Keratinocyte (primary cell): Measurements from ENCODE around the gene DNAJC2.

ENCODE experiments used
- EZH2 ChIP-seq: IDR thresholded peaks from one replicate; pipeline ENCODE4 v1.6.1; 2012; ENCODE audit warnings: inconsistent platforms, mild to moderate bottlenecking, low read length, moderate library complexity
- TF ChIP-seq, protein P1 (sequence below), 3 experiments: IDR thresholded peaks in 1 of 3; conservative IDR thresholded peaks in 1 of 3; optimal IDR thresholded peaks in 1 of 3; 2 replicates in 2 of 3; 3 replicates in 1 of 3; pipeline versions ENCODE3 to v1.5.1; 2011; ENCODE audit warnings: low read length in 3 of 3, mild to moderate bottlenecking in 3 of 3, moderate library complexity in 2 of 3, control low read depth in 1 of 3, inconsistent platforms in 1 of 3; ENCODE audit not compliant: insufficient read depth in 2 of 3; ENCODE audit errors: extremely low read depth in 1 of 3

DNA sequence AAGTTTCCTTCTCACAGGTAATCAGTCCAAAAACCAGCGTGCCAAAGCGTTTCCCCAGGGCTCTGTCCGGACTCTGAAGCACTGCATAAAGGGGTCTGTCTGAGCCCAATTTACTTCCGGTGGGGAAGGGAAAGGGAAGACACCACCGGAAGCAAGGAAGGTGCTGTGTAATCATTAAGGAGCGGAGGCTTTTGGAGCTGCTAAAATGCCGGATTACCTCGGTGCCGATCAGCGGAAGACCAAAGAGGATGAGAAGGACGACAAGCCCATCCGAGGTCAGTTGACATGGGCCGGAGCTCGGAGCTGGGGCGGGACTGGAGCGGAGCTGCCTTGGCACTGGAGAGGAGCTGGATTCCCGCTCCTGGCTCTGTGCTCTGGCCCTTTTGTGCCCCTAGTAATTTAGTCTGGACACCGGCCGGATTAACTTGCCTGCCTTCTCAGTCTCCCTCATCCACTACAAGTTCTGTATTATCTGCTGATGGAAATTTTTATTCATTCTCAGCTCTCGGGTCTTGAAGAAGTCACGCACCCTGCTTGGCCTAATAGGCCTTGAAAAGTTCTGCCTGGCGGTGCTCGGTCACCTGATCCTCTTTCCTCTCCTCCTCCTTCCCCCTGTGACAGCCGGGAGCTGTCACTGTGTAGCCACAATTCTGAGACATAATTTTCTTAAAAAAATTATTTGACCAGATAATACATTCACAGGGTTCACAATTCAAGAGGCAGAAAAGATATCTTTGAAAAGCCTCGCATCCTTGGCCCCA is 3.1 kb upstream of the DNAJC2 start, which contains the start of gene PSMC2:
- TF ChIP-seq, protein P1, sequence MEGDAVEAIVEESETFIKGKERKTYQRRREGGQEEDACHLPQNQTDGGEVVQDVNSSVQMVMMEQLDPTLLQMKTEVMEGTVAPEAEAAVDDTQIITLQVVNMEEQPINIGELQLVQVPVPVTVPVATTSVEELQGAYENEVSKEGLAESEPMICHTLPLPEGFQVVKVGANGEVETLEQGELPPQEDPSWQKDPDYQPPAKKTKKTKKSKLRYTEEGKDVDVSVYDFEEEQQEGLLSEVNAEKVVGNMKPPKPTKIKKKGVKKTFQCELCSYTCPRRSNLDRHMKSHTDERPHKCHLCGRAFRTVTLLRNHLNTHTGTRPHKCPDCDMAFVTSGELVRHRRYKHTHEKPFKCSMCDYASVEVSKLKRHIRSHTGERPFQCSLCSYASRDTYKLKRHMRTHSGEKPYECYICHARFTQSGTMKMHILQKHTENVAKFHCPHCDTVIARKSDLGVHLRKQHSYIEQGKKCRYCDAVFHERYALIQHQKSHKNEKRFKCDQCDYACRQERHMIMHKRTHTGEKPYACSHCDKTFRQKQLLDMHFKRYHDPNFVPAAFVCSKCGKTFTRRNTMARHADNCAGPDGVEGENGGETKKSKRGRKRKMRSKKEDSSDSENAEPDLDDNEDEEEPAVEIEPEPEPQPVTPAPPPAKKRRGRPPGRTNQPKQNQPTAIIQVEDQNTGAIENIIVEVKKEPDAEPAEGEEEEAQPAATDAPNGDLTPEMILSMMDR (optimal IDR thresholded peaks at IDR 0.05 in 1 of 3, IDR thresholded peaks at IDR 0.05 in 1 of 3, conservative IDR thresholded peaks at IDR 0.05 in 1 of 3; ENCODE audit: extremely low read depth in 1 of 3, insufficient read depth in 2 of 3, low read length in 3 of 3), result no peak
- no peak for TF ChIP-seq EZH2
